ENCODE measurements around the gene KAT6B. TPM values are rescaled to one million over a fixed set of nuclear protein-coding genes. Genes with fewer than 3 reads are reported as not detected.

The KAT6B gene
- total and polyA plus RNA-seq, 4 experiments from 2014 or later = 10.9 to 63.9 (median 52.4) TPM

DNA sequence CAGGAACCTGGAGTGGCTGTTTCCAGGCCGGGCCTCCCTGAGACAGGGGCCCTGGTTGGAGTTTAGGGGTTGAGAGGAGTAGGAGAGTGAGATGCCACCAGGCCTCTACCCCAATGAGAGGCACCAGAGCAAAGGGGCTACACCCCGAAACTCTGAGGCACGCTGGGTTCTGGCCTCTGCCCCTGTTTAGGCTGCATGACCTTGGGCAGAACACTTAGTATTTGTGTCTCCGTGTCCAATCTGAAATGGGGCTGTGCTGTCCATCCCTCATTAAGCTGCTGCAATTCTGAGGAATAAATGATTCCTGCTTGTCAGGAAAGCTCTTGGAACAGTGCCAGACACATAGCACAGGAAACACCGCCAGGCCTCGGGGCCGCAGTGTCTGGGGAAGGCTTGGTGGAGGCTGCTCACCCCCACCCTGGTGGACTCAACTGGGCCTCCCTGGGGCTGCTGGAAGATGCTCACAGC, 244.6 kb downstream of the KAT6B start:
- no peak for DNase-seq
- no peak overlapping the region for H3K4me3 ChIP-seq (ENCODE audit: low read length in 2 of 2)
- no peaks in the 10 kb centered on the region for H3K36me3 ChIP-seq (ENCODE audit: insufficient read depth, low read length)
- H3K4me1 ChIP-seq (ENCODE audit: insufficient read depth, low read length) = no peaks in the 10 kb centered on the region
- Mint-ChIP-seq H3K4me1 (peaks cover 0 to 1% (median 0%) of the 10 kb centered on the region in 4 donors), H3K9me3 (no peaks in the 10 kb centered on the region), H3K36me3 (no peaks in the 10 kb centered on the region), H3K27me3 (no peaks in the 10 kb centered on the region), H3K4me3 (no peak overlapping the region), H3K27ac (no peak overlapping the region)
- no peaks in the 10 kb centered on the region for H3K27me3 ChIP-seq (ENCODE audit: insufficient read depth, low read length)
- ChIA-PET POLR2A (ENCODE audit: partially characterized antibody) (no interaction called here), CTCF (ENCODE audit: partially characterized antibody) (interaction anchor here (1.1 kb wide), 1 partner anchor 827 kb away, joined by 3 read pairs; no protein-coding TSS in a partner anchor)
- H3K27ac ChIP-seq (ENCODE audit: low read depth, low read length) = no peak overlapping the region
- intact Hi-C loops (cut with micrococcal nuclease) = no loop called here
- H3K9me3 ChIP-seq (ENCODE audit: control insufficient read depth in 1 of 2, low read length in 2 of 2) = no peaks in the 10 kb centered on the region

GRCh38 chr10:75071756-75072155, 245.4 kb downstream of the KAT6B start:
- H3K27me3 ChIP-seq (ENCODE audit: insufficient read depth, low read length) = no peaks in the 10 kb centered on the region
- Mint-ChIP-seq H3K4me1 (peaks cover 0 to 3% (median 0%) of the 10 kb centered on the region in 4 donors), H3K27me3 (no peaks in the 10 kb centered on the region), H3K27ac (no peak overlapping the region), H3K4me3 (no peak overlapping the region), H3K36me3 (no peaks in the 10 kb centered on the region), H3K9me3 (no peaks in the 10 kb centered on the region)
- H3K4me3 ChIP-seq (ENCODE audit: low read length in 2 of 2) = no peak overlapping the region
- no peak overlapping the region for H3K27ac ChIP-seq (ENCODE audit: low read depth, low read length)
- H3K9me3 ChIP-seq (ENCODE audit: control insufficient read depth in 1 of 2, low read length in 2 of 2) = no peaks in the 10 kb centered on the region
- ChIA-PET POLR2A (ENCODE audit: partially characterized antibody) (no interaction called here), CTCF (ENCODE audit: partially characterized antibody) (no interaction called here)
- no peaks in the 10 kb centered on the region for H3K4me1 ChIP-seq (ENCODE audit: insufficient read depth, low read length)
- DNase-seq = no peak
- intact Hi-C loops (cut with micrococcal nuclease) = no loop called here
- H3K36me3 ChIP-seq (ENCODE audit: insufficient read depth, low read length) = no peaks in the 10 kb centered on the region

- CTCF ChIA-PET (ENCODE audit: partially characterized antibody) = no interaction called here
Measured at GRCh38 chr10:75072727-75073126, 246.3 kb downstream of the KAT6B start.

GRCh38 chr10:75073442-75073841, 247.0 kb downstream of the KAT6B start:
- no peak for DNase-seq
- Histone ChIP-seq H3K4me3 (ENCODE audit: low read length in 2 of 2) (no peak overlapping the region), H3K9me3 (ENCODE audit: control insufficient read depth in 1 of 2, low read length in 2 of 2) (no peaks in the 10 kb centered on the region), H3K4me1 (ENCODE audit: insufficient read depth, low read length) (no peaks in the 10 kb centered on the region), H3K27ac (ENCODE audit: low read depth, low read length) (no peak overlapping the region), H3K36me3 (ENCODE audit: insufficient read depth, low read length) (no peaks in the 10 kb centered on the region), H3K27me3 (ENCODE audit: insufficient read depth, low read length) (no peaks in the 10 kb centered on the region)
- Mint-ChIP-seq H3K27me3 (no peaks in the 10 kb centered on the region), H3K4me1 (peaks cover 0 to 3% (median 0%) of the 10 kb centered on the region in 4 donors), H3K27ac (no peak overlapping the region), H3K9me3 (no peaks in the 10 kb centered on the region), H3K4me3 (no peak overlapping the region), H3K36me3 (no peaks in the 10 kb centered on the region)
- CTCF ChIA-PET (ENCODE audit: partially characterized antibody) = no interaction called here
- intact Hi-C loops (cut with micrococcal nuclease) = no loop called here
- POLR2A ChIA-PET (ENCODE audit: partially characterized antibody) = no interaction called here

More at GRCh38 chr10:75072727-75073126, 246.3 kb downstream of the KAT6B start:
- intact Hi-C loops (cut with micrococcal nuclease) = no loop called here
- POLR2A ChIA-PET (ENCODE audit: partially characterized antibody) = no interaction called here
- no peaks in the 10 kb centered on the region for H3K27me3 ChIP-seq (ENCODE audit: insufficient read depth, low read length)
- H3K4me1 ChIP-seq (ENCODE audit: insufficient read depth, low read length) = no peaks in the 10 kb centered on the region
- no peaks in the 10 kb centered on the region for H3K36me3 Mint-ChIP-seq
- no peaks in the 10 kb centered on the region for H3K36me3 ChIP-seq (ENCODE audit: insufficient read depth, low read length)
- H3K9me3 Mint-ChIP-seq = no peaks in the 10 kb centered on the region
- no peak overlapping the region for H3K27ac ChIP-seq (ENCODE audit: low read depth, low read length)
- H3K4me3 ChIP-seq (ENCODE audit: low read length in 2 of 2) = no peak overlapping the region
- H3K9me3 ChIP-seq (ENCODE audit: control insufficient read depth in 1 of 2, low read length in 2 of 2) = no peaks in the 10 kb centered on the region
- H3K27me3 Mint-ChIP-seq = no peaks in the 10 kb centered on the region
- no peak overlapping the region for H3K27ac Mint-ChIP-seq
- DNase-seq = no peak
- H3K4me3 Mint-ChIP-seq = no peak overlapping the region
- H3K4me1 Mint-ChIP-seq = peaks cover 0 to 3% (median 0%) of the 10 kb centered on the region in 4 donors

DNA sequence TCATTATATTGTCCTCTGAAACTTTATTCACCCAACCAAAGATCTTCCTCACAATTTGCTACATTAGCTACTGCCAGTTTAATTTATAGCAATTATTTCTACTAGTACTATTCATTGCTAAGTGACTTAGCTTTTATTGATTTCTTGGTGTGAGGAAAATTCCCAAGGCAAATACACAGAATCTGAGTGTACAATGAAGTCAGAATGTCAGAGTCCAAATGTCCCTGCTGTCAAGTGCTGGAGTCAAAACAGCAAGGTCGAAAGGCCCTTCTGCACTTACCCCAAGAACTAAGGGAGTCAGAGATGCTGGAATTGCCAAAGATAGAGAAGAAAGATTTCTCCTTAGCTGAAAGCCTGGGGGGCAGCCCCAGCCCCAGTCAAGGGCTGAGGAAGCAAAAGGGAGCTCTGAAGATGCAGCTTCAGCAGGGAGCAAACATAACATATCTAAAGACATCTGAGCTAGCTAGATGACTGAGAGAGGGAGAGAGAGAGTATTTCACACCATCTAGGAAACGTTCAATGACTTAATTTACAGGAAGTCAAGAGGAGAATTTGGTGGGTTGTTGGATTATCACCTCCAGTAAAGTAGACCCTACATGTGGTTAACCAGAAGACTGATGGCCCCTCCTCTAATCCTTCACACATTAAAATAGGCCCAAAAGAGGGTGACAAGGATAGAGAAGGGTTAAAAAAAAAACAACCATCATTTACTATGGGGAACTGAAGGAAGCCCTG, 248.5 kb downstream of the KAT6B start:
- CTCF ChIA-PET (ENCODE audit: partially characterized antibody) = no interaction called here
- no peaks in the 10 kb centered on the region for H3K36me3 ChIP-seq (ENCODE audit: insufficient read depth, low read length)
- no peak for DNase-seq
- no peaks in the 10 kb centered on the region for H3K9me3 ChIP-seq (ENCODE audit: control insufficient read depth in 1 of 2, low read length in 2 of 2)
- H3K27me3 ChIP-seq (ENCODE audit: insufficient read depth, low read length) = no peaks in the 10 kb centered on the region
- no peak overlapping the region for H3K27ac ChIP-seq (ENCODE audit: low read depth, low read length)
- POLR2A ChIA-PET (ENCODE audit: partially characterized antibody) = no interaction called here
- no peak overlapping the region for H3K4me3 ChIP-seq (ENCODE audit: low read length in 2 of 2)
- Mint-ChIP-seq H3K27ac (no peak overlapping the region), H3K27me3 (no peaks in the 10 kb centered on the region), H3K4me3 (no peak overlapping the region), H3K4me1 (peaks cover 0 to 3% (median 0%) of the 10 kb centered on the region in 4 donors), H3K9me3 (no peaks in the 10 kb centered on the region), H3K36me3 (no peaks in the 10 kb centered on the region)
- H3K4me1 ChIP-seq (ENCODE audit: insufficient read depth, low read length) = no peaks in the 10 kb centered on the region
- intact Hi-C loops (cut with micrococcal nuclease) = no loop called here

DNA sequence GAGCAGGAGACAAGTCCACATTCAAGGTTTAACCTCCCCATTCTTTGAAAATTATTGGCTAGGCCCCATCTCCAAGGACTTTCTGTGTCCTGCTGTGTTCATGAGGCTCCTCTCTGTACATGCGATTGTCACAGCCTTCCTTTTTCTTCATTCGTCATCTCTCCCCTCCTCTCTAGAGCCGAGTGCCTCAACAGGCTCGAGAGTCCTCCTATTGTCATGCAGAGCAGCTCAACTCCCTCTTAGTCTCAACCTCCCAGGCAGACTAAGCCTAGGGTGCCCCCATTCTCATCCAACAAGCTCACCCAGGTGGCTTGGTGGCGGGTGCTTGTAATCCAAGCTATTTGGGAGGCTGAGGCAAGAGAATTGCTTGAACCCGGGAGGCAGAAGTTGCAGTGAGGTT, 249.9 kb downstream of the KAT6B start:
- no peak for DNase-seq
- ChIA-PET CTCF (ENCODE audit: partially characterized antibody) (no interaction called here), POLR2A (ENCODE audit: partially characterized antibody) (no interaction called here)
- H3K36me3 ChIP-seq (ENCODE audit: insufficient read depth, low read length) = no peaks in the 10 kb centered on the region
- H3K4me1 ChIP-seq (ENCODE audit: insufficient read depth, low read length) = no peaks in the 10 kb centered on the region
- H3K27ac ChIP-seq (ENCODE audit: low read depth, low read length) = no peak overlapping the region
- Mint-ChIP-seq H3K4me3 (no peak overlapping the region), H3K27me3 (no peaks in the 10 kb centered on the region), H3K4me1 (peaks cover 0 to 2% (median 0%) of the 10 kb centered on the region in 4 donors), H3K36me3 (no peaks in the 10 kb centered on the region), H3K9me3 (peaks cover 0 to 4% (median under 1%) of the 10 kb centered on the region in 8 donors), H3K27ac (no peak overlapping the region)
- no peaks in the 10 kb centered on the region for H3K27me3 ChIP-seq (ENCODE audit: insufficient read depth, low read length)
- H3K4me3 ChIP-seq (ENCODE audit: low read length in 2 of 2) = no peak overlapping the region
- H3K9me3 ChIP-seq (ENCODE audit: control insufficient read depth in 1 of 2, low read length in 2 of 2) = no peaks in the 10 kb centered on the region
- intact Hi-C loops (cut with micrococcal nuclease) = no loop called here

DNA sequence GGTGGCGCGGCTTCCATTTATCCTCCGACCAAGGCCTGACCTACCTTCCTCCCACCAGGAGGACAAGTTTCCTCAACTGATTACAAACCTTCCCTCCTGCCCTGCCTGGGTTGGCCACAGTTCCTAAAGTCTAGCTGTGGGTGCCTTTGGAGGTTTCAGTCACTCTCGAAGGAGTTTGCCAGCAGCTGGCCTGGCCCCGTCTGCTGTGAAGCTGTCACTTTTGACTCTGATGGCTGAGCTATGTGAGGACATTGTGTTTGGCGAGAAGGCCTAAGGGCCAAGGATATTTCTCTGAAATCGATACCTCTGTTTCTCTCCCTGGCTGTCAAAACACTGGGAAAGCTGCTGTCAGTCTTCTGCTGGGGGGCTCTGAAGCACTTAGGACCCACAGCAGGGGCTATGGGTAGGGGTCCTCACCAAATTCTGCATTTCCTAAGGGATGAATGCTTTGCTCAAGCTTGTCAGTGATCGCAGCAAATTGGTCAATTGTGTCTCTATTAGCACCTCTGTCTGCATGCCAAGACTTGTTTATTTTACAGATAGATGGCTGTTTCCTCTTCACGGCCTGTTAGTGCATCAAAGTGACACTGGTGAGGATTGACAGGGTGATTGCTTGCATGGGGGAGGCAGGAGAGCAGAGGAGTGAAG, 253.2 kb downstream of the KAT6B start:
- Mint-ChIP-seq H3K27me3 (no peaks in the 10 kb centered on the region), H3K9me3 (peaks cover 0 to 8% (median 4%) of the 10 kb centered on the region in 8 donors), H3K4me1 (peaks cover 0 to 2% (median 0%) of the 10 kb centered on the region in 4 donors), H3K4me3 (no peak overlapping the region), H3K36me3 (peaks cover 0 to 3% of the 10 kb centered on the region in 2 donors), H3K27ac (no peak overlapping the region)
- no peaks in the 10 kb centered on the region for H3K27me3 ChIP-seq (ENCODE audit: insufficient read depth, low read length)
- H3K9me3 ChIP-seq (ENCODE audit: control insufficient read depth in 1 of 2, low read length in 2 of 2) = no peaks in the 10 kb centered on the region
- DNase-seq = no peak
- POLR2A ChIA-PET (ENCODE audit: partially characterized antibody) = interaction anchor here (1.2 kb wide), 1 partner anchor 11 kb away, joined by 3 read pairs; no protein-coding TSS in a partner anchor
- intact Hi-C loops (cut with micrococcal nuclease) = no loop called here
- H3K4me1 ChIP-seq (ENCODE audit: insufficient read depth, low read length) = no peaks in the 10 kb centered on the region
- CTCF ChIA-PET (ENCODE audit: partially characterized antibody) = no interaction called here
- no peaks in the 10 kb centered on the region for H3K36me3 ChIP-seq (ENCODE audit: insufficient read depth, low read length)
- H3K27ac ChIP-seq (ENCODE audit: low read depth, low read length) = no peak overlapping the region
- no peak overlapping the region for H3K4me3 ChIP-seq (ENCODE audit: low read length in 2 of 2)

Measured in CD4-positive, alpha-beta memory T cell (primary cell).